HCT116 (cell line): Measurements from ENCODE around the gene WWOX. TPM values are rescaled to one million over a fixed set of nuclear protein-coding genes. Genes with fewer than 3 reads are reported as not detected.

ENCODE experiments used
- ATAC-seq: fragments of 200-7000 bp; cut with Tn5 transposase; 2 replicates; pipeline ENCODE4 v1.9.1; 2020; ENCODE audit warnings: mild to moderate bottlenecking, moderate library complexity
- BruUV-seq: library from RNA; stranded (reverse); fragments of 400-500 nt; replicated peaks from 2 replicates; lab custom pipeline; 2021; lab: Mats Ljungman, UMichigan
- CTCF ChIA-PET: fragments of 300-600 bp; sonication (Branson Sonifier 250); formaldehyde crosslinking; loops from one replicate; lab custom pipeline; 2021; ENCODE audit warnings: antibody characterized with exemption; lab: Charles Lee
- POLR2A ChIA-PET: fragments of 300-600, 350-600 bp; sonication (Branson Sonifier 250); formaldehyde crosslinking; loops from one replicate; lab custom pipeline; 2021; ENCODE audit warnings: antibody characterized with exemption; lab: Charles Lee
- RAD21 ChIA-PET, 2 experiments: fragments of 300-600 bp; sonication (Branson Sonifier 250); formaldehyde crosslinking; loops; one replicate each; lab custom pipeline; 2023; ENCODE audit warnings: low total read pairs in 2 of 2; ENCODE audit not compliant: uncharacterized antibody in 2 of 2, unreplicated experiment in 2 of 2, low non-redundant PET in 1 of 2; lab: Charles Lee
- DNase-seq: peaks from one replicate; pipeline ENCODE4 v3.0.0-alpha.2; 2010; ENCODE audit warnings: low read depth, low spot score
- H2AFZ ChIP-seq: fragments of 200-600 bp; shearing (Covaris generic), sonication (generic); 2 replicates; pipeline ENCODE4 v1.6.1; 2017; ENCODE audit warnings: low read depth, mixed run types, mixed read lengths, antibody characterized with exemption, low read length; ENCODE audit not compliant: poor library complexity, severe bottlenecking
- H3K27ac ChIP-seq: 2 replicates; pipeline ENCODE4 v1.5.1; 2012; ENCODE audit warnings: low read depth, low read length
- H3K27me3 ChIP-seq: fragments of 200-600 bp; sonication (generic); 2 replicates; pipeline ENCODE4 v1.6.1; 2016; ENCODE audit warnings: mixed run types, low read length, mixed read lengths; ENCODE audit not compliant: insufficient read depth
- H3K36me3 ChIP-seq, 2 experiments: fragments of 200-500 bp in 1 of 2; fragments of 200-600 bp in 1 of 2; sonication (Bioruptor generic) in 1 of 2; sonication (generic) in 1 of 2; 2 replicates each; pipeline versions ENCODE4 v1.5.1 to v1.6.1; 2014 to 2016; ENCODE audit warnings: low read length in 2 of 2, inconsistent platforms in 1 of 2, mixed read lengths in 1 of 2, mixed run types in 1 of 2; ENCODE audit not compliant: insufficient read depth in 2 of 2, control insufficient read depth in 1 of 2
- H3K4me1 ChIP-seq, 2 experiments: fragments of 200-600 bp in 1 of 2; sonication (generic) in 1 of 2; 2 replicates each; pipeline versions ENCODE4 v1.5.1 to v1.6.1; 2012 to 2017; ENCODE audit warnings: low read length in 2 of 2, inconsistent platforms in 1 of 2, mild to moderate bottlenecking in 1 of 2, mixed read lengths in 1 of 2, mixed run types in 1 of 2, moderate library complexity in 1 of 2; ENCODE audit not compliant: insufficient read depth in 2 of 2, control insufficient read depth in 1 of 2
- H3K4me2 ChIP-seq: fragments of 200-600 bp; sonication (generic); 2 replicates; pipeline ENCODE4 v1.6.1; 2017; ENCODE audit warnings: mixed run types, low read length, mixed read lengths
- H3K4me3 ChIP-seq, 2 experiments: fragments of 200-600 bp in 1 of 2; sonication (generic) in 1 of 2; replicated peaks in 1 of 2; 2 replicates each; pipeline ENCODE4 v1.5.1; 2011 to 2016; ENCODE audit warnings: low read length in 2 of 2, control low read depth in 1 of 2, low read depth in 1 of 2, mild to moderate bottlenecking in 1 of 2, mixed read lengths in 1 of 2, mixed run types in 1 of 2
- H3K79me2 ChIP-seq: fragments of 200-600 bp; sonication (generic); 2 replicates; pipeline ENCODE4 v1.6.1; 2017; ENCODE audit warnings: mild to moderate bottlenecking, mixed run types, low read length, moderate library complexity, mixed read lengths; ENCODE audit not compliant: insufficient read depth
- H3K9ac ChIP-seq: fragments of 200-600 bp; sonication (generic); 2 replicates; pipeline ENCODE4 v1.6.1; 2016; ENCODE audit warnings: low read length, mixed read lengths
- H3K9me2 ChIP-seq: fragments of 200-600 bp; sonication (generic), shearing (Covaris generic); 2 replicates; pipeline ENCODE4 v1.6.1; 2017; ENCODE audit warnings: mixed run types, mild to moderate bottlenecking, moderate library complexity; ENCODE audit not compliant: insufficient read depth
- H3K9me3 ChIP-seq, 2 experiments: fragments of 200-500 bp in 1 of 2; fragments of 200-600 bp in 1 of 2; sonication (Bioruptor generic) in 1 of 2; sonication (generic) in 1 of 2; 2 replicates each; pipeline ENCODE4 v1.6.1; 2014 to 2017; ENCODE audit warnings: low read length in 2 of 2, mixed read lengths in 2 of 2, inconsistent platforms in 1 of 2, low read depth in 1 of 2, mild to moderate bottlenecking in 1 of 2, mixed run types in 1 of 2, moderate library complexity in 1 of 2; ENCODE audit not compliant: control insufficient read depth in 1 of 2, insufficient read depth in 1 of 2
- H4K20me1 ChIP-seq: fragments of 200-600 bp; sonication (generic), shearing (Covaris generic); 2 replicates; pipeline ENCODE4 v1.6.1; 2017; ENCODE audit warnings: mixed run types, mild to moderate bottlenecking, moderate library complexity; ENCODE audit not compliant: insufficient read depth
- CBX3 ChIP-seq: IDR thresholded peaks from 2 replicates; pipeline ENCODE4 v1.6.1; 2012; ENCODE audit warnings: low read depth
- CEBPB ChIP-seq: IDR thresholded peaks from 2 replicates; pipeline ENCODE4 v1.6.1; 2012; ENCODE audit warnings: low read depth
- CTCF ChIP-seq, 3 experiments: fragments of 200-600 bp in 1 of 3; sonication (generic) in 1 of 3; IDR thresholded peaks in 2 of 3; conservative IDR thresholded peaks in 1 of 3; 2 replicates each; pipeline ENCODE4 v1.5.1; 2012 to 2017; ENCODE audit warnings: low read depth in 2 of 3, low read length in 2 of 3, antibody characterized with exemption in 1 of 3, borderline replicate concordance in 1 of 3, control low read depth in 1 of 3, mild to moderate bottlenecking in 1 of 3, mixed read lengths in 1 of 3, mixed run types in 1 of 3, moderate library complexity in 1 of 3; ENCODE audit not compliant: insufficient read depth in 1 of 3
- ELF1 ChIP-seq: IDR thresholded peaks from 2 replicates; pipeline ENCODE4 v1.6.1; 2012; ENCODE audit warnings: low read depth, borderline replicate concordance
- EZH2 ChIP-seq: fragments of 200-600 bp; sonication (generic); IDR thresholded peaks from 2 replicates; pipeline ENCODE4 v1.6.1; 2017; ENCODE audit warnings: antibody characterized with exemption, mixed run types
- EZH2phosphoT487 ChIP-seq: fragments of 200-600 bp; IDR thresholded peaks from 2 replicates; pipeline ENCODE4 v1.6.1; 2018; ENCODE audit warnings: antibody characterized with exemption, borderline replicate concordance
- FOSL1 ChIP-seq: IDR thresholded peaks from 2 replicates; pipeline ENCODE4 v1.6.1; 2012; ENCODE audit warnings: low read depth
- MAX ChIP-seq: IDR thresholded peaks from 2 replicates; pipeline ENCODE4 v1.6.1; 2012
- RAD21 ChIP-seq: IDR thresholded peaks from 2 replicates; pipeline ENCODE4 v1.6.1; 2012; ENCODE audit warnings: low read depth, mild to moderate bottlenecking
- SIN3A ChIP-seq: IDR thresholded peaks from 2 replicates; pipeline ENCODE4 v1.6.1; 2012; ENCODE audit warnings: low read depth
- SP1 ChIP-seq: IDR thresholded peaks from 2 replicates; pipeline ENCODE4 v1.6.1; 2012; ENCODE audit warnings: low read depth
- SRF ChIP-seq: IDR thresholded peaks from 2 replicates; pipeline ENCODE4 v1.6.1; 2012; ENCODE audit warnings: low read depth
- YY1 ChIP-seq: IDR thresholded peaks from 2 replicates; pipeline ENCODE4 v1.6.1; 2011; ENCODE audit warnings: low read length, low read depth, moderate library complexity, mild to moderate bottlenecking; ENCODE audit not compliant: insufficient replicate concordance; ENCODE audit errors: extremely low read depth
- ZFX ChIP-seq: fragments of 450-650 bp; IDR thresholded peaks from 2 replicates; pipeline ENCODE4 v1.6.1; 2017
- ZNF274 ChIP-seq: fragments of 200-500 bp; sonication (Bioruptor generic); IDR thresholded peaks from 2 replicates; pipeline ENCODE4 v1.6.1; 2014; ENCODE audit warnings: mild to moderate bottlenecking, low read depth, low read length, inconsistent platforms
- intact Hi-C: fragments of 100-400 bp; cut with micrococcal nuclease; formaldehyde crosslinking; loops from 2 replicates; pipeline ENCODE4 v1.10.0; 2022
- total RNA-seq: library from RNA; stranded (reverse); gene quantifications from one replicate; pipeline ENCODE4 v1.2.1, GENCODE V29; 2021; ENCODE audit not compliant: unreplicated experiment
- TF ChIP-seq, protein P1 (sequence below): IDR thresholded peaks from 2 replicates; pipeline ENCODE4 v1.6.1; 2012
- TF ChIP-seq, protein P2 (sequence below): IDR thresholded peaks from 2 replicates; pipeline ENCODE4 v1.6.1; 2011; ENCODE audit warnings: mild to moderate bottlenecking, low read length, moderate library complexity; ENCODE audit not compliant: insufficient replicate concordance; ENCODE audit errors: extremely low read depth

WWOX gene
- total RNA-seq, 1 experiment from 2014 or later, result 13.7 TPM

- Histone ChIP-seq H3K27ac (no peak overlapping the region), H4K20me1 (no peaks in the 10 kb centered on the region), H3K9me2 (no peaks in the 10 kb centered on the region), H3K9me3 (no peaks in the 10 kb centered on the region), H3K4me3 (no peak overlapping the region), H3K9ac (no peak overlapping the region), H3K4me2 (no peak overlapping the region), H3K36me3 (no peaks in the 10 kb centered on the region), H3K4me1 (no peaks in the 10 kb centered on the region), H3K79me2 (no peaks in the 10 kb centered on the region), H2AFZ (no peak overlapping the region), H3K27me3 (no peaks in the 10 kb centered on the region)
- ChIA-PET CTCF (no interaction called here), POLR2A (no interaction called here), RAD21 (no interaction called here)
- no peak for TF ChIP-seq FOSL1
- TF ChIP-seq RAD21, result no peak
- TF ChIP-seq SP1, result no peak
- TF ChIP-seq ZFX, result no peak
- no peak for TF ChIP-seq CTCF (IDR thresholded peaks at IDR 0.05 in 2 of 3, conservative IDR thresholded peaks at IDR 0.05 in 1 of 3; ENCODE audit: borderline replicate concordance in 1 of 3, insufficient read depth in 1 of 3, low read depth in 2 of 3, low read length in 2 of 3)
- no peak for TF ChIP-seq CEBPB
- TF ChIP-seq MAX, result no peak
- no peak for TF ChIP-seq SRF
- TF ChIP-seq EZH2, result no peak
- no peak for TF ChIP-seq ELF1
- TF ChIP-seq SIN3A, result no peak
- no peak for TF ChIP-seq YY1
- TF ChIP-seq, protein P1, sequence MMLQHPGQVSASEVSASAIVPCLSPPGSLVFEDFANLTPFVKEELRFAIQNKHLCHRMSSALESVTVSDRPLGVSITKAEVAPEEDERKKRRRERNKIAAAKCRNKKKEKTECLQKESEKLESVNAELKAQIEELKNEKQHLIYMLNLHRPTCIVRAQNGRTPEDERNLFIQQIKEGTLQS, result no peak
- TF ChIP-seq ZNF274, result no peak
- no peak for TF ChIP-seq CBX3
- no peak for TF ChIP-seq EZH2phosphoT487
- TF ChIP-seq, protein P2, sequence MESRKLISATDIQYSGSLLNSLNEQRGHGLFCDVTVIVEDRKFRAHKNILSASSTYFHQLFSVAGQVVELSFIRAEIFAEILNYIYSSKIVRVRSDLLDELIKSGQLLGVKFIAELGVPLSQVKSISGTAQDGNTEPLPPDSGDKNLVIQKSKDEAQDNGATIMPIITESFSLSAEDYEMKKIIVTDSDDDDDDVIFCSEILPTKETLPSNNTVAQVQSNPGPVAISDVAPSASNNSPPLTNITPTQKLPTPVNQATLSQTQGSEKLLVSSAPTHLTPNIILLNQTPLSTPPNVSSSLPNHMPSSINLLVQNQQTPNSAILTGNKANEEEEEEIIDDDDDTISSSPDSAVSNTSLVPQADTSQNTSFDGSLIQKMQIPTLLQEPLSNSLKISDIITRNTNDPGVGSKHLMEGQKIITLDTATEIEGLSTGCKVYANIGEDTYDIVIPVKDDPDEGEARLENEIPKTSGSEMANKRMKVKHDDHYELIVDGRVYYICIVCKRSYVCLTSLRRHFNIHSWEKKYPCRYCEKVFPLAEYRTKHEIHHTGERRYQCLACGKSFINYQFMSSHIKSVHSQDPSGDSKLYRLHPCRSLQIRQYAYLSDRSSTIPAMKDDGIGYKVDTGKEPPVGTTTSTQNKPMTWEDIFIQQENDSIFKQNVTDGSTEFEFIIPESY, result no peak
- no peak for DNase-seq
- no TSS peak for BruUV-seq
- ATAC-seq, result no peak
- intact Hi-C loops, result no loop called here
Observed at GRCh38 chr16:78703936-78704335, 604.5 kb downstream of the WWOX start.
